Measurements from ENCODE around the gene SST. TPM values are rescaled to one million over a fixed set of nuclear protein-coding genes. Genes with fewer than 3 reads are reported as not detected.

SST gene
- total and polyA plus RNA-seq, 4 donors, result not detected

DNA sequence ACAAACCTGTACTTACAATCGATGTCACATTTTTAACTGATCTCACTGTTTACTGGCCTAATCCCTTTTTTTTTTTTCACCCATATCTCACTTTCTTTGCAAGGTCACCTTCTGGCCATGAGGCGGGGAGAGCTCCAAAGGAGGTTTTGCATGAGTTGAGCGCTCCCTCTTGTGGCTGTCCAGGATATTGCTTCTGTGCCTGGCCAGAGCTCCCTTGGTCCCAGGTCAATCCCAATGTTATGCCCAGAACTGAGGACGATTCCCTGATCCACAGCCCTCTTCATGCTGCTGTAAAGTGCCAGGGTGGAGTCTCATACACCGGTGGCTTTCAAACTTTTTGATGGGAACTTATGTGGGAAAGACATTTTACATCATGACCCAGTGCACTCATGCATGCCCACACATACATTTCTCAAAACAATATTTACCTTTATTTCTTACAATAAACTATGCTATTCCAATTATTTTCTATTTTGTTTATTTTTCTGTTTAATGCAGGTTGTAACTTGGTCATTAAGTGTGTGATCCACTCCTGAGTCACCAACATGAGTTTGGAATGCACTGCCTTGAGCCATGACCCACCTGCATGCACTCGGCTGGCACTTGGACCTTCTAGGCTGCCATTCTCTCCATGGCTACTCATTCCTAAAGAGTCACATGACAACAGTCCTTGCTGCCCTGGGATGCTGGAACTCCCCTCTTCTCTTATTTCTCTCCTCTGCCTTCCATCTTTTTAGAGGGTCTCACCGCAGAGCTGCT is 9.6 kb upstream of the SST start:
- TF ChIP-seq, protein P1, sequence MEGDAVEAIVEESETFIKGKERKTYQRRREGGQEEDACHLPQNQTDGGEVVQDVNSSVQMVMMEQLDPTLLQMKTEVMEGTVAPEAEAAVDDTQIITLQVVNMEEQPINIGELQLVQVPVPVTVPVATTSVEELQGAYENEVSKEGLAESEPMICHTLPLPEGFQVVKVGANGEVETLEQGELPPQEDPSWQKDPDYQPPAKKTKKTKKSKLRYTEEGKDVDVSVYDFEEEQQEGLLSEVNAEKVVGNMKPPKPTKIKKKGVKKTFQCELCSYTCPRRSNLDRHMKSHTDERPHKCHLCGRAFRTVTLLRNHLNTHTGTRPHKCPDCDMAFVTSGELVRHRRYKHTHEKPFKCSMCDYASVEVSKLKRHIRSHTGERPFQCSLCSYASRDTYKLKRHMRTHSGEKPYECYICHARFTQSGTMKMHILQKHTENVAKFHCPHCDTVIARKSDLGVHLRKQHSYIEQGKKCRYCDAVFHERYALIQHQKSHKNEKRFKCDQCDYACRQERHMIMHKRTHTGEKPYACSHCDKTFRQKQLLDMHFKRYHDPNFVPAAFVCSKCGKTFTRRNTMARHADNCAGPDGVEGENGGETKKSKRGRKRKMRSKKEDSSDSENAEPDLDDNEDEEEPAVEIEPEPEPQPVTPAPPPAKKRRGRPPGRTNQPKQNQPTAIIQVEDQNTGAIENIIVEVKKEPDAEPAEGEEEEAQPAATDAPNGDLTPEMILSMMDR (IDR thresholded peaks at IDR 0.05; ENCODE audit: low read depth, low read length, missing input control), result peak; percentile 98
- TF ChIP-seq, protein P2, sequence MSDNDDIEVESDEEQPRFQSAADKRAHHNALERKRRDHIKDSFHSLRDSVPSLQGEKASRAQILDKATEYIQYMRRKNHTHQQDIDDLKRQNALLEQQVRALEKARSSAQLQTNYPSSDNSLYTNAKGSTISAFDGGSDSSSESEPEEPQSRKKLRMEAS (IDR thresholded peaks at IDR 0.05), result peak; percentile 10
- TF ChIP-seq RXRA (IDR thresholded peaks at IDR 0.05) (peak; percentile 13 to 41), RAD21 (IDR thresholded peaks at IDR 0.05) (peak; percentile 98), YY1 (IDR thresholded peaks at IDR 0.05) (no peak)
- WGBS, result 30% methylated on average over 7 of the region's 7 CpGs
- DNase-seq (ENCODE audit: low spot score), result peak; percentile 78
- Histone ChIP-seq H3K27me3 (ENCODE audit: control insufficient read depth in 4 of 4, insufficient read depth in 4 of 4, low read length in 3 of 4) (no peaks in the 10 kb centered on the region), H3K4me1 (ENCODE audit: control insufficient read depth in 4 of 4, insufficient read depth in 4 of 4, low read length in 3 of 4) (peaks cover 0 to 7% (median 1%) of the 10 kb centered on the region in 4 donors), H3K9me3 (ENCODE audit: control insufficient read depth in 4 of 4, low read length in 3 of 4) (no peaks in the 10 kb centered on the region), H3K9ac (ENCODE audit: low read depth in 1 of 2, low read length in 2 of 2) (no peak overlapping the region), H3K27ac (ENCODE audit: low read depth in 1 of 2, low read length in 2 of 2) (no peak overlapping the region), H3K36me3 (ENCODE audit: control insufficient read depth in 4 of 4, insufficient read depth in 3 of 4, low read depth in 1 of 4, low read length in 3 of 4) (no peaks in the 10 kb centered on the region), H3K4me3 (ENCODE audit: low read depth in 1 of 3, low read length in 3 of 3) (no peak overlapping the region)

DNA sequence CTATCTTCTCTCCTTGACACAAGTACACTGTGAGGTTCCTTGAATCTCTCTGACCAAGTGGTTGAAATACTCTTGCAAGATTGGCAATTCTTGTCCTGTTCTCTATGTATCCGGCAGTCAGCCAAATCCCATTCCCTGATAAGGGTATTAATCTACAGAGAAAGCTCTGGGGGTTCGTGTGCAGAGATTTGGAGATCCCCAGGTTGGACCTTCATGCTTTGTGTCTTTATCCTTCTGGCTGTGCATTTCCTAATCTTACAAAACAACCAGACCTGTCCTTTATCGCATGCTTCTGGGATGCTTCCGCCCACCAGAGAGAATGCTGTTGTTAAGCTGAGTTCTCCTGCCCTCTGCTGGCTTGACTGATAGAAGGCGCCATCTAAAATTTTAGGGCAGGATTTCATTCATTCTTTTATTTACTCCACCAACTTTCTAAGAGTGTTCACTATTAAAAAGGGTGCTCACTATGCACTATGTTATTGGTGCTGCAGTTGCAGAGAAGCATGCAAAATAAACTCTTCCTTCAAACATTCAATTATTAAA is 8.6 kb upstream of the SST start:
- Histone ChIP-seq H3K4me1 (ENCODE audit: control insufficient read depth in 4 of 4, insufficient read depth in 4 of 4, low read length in 3 of 4) (peaks cover 0 to 7% (median 1%) of the 10 kb centered on the region in 4 donors), H3K27me3 (ENCODE audit: control insufficient read depth in 4 of 4, insufficient read depth in 4 of 4, low read length in 3 of 4) (no peaks in the 10 kb centered on the region), H3K36me3 (ENCODE audit: control insufficient read depth in 4 of 4, insufficient read depth in 3 of 4, low read depth in 1 of 4, low read length in 3 of 4) (no peaks in the 10 kb centered on the region), H3K27ac (ENCODE audit: low read depth in 1 of 2, low read length in 2 of 2) (peak overlapping the region in 1 of 2 donors; percentile 2), H3K9ac (ENCODE audit: low read depth in 1 of 2, low read length in 2 of 2) (no peak overlapping the region), H3K4me3 (ENCODE audit: low read depth in 1 of 3, low read length in 3 of 3) (no peak overlapping the region), H3K9me3 (ENCODE audit: control insufficient read depth in 4 of 4, low read length in 3 of 4) (no peaks in the 10 kb centered on the region)
- 31% methylated on average over 5 of the region's 5 CpGs for WGBS
- TF ChIP-seq RAD21 (IDR thresholded peaks at IDR 0.05) (peak; percentile 91 to 93), TAF1 (conservative IDR thresholded peaks at IDR 0.05) (no peak)
- TF ChIP-seq, protein P1 (IDR thresholded peaks at IDR 0.05; ENCODE audit: low read depth, low read length, missing input control), result peak; percentile 78
- DNase-seq (ENCODE audit: low spot score), result peak; percentile 41

DNA sequence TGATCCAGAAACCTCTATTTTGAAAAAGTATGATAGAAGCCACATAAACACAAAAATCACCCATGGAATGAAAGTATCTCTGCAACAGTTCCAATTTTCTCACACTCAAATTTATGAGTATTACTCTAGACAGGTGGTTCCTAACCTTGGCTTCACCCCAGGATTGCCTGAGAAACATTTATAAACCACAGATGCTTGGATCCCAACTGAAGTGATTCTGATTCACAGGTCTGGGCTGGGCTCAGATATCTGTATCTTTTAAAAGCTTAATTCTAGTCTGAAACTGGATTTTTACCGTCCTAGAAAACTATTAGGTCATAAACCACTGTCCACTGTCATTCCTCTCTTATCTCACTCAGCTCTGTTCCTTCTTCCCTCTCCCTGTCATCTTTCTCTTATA is 7.4 kb upstream of the SST start:
- H3K27ac ChIP-seq (ENCODE audit: low read depth in 1 of 2, low read length in 2 of 2), result no peak overlapping the region
- TF ChIP-seq HNF4G (IDR thresholded peaks at IDR 0.05) (no peak), RAD21 (IDR thresholded peaks at IDR 0.05) (no peak), FOXA2 (IDR thresholded peaks at IDR 0.05) (no peak), TAF1 (conservative IDR thresholded peaks at IDR 0.05) (no peak), RXRA (IDR thresholded peaks at IDR 0.05) (no peak), NR2F2 (IDR thresholded peaks at IDR 0.05) (no peak)
- TF ChIP-seq, protein P3, sequence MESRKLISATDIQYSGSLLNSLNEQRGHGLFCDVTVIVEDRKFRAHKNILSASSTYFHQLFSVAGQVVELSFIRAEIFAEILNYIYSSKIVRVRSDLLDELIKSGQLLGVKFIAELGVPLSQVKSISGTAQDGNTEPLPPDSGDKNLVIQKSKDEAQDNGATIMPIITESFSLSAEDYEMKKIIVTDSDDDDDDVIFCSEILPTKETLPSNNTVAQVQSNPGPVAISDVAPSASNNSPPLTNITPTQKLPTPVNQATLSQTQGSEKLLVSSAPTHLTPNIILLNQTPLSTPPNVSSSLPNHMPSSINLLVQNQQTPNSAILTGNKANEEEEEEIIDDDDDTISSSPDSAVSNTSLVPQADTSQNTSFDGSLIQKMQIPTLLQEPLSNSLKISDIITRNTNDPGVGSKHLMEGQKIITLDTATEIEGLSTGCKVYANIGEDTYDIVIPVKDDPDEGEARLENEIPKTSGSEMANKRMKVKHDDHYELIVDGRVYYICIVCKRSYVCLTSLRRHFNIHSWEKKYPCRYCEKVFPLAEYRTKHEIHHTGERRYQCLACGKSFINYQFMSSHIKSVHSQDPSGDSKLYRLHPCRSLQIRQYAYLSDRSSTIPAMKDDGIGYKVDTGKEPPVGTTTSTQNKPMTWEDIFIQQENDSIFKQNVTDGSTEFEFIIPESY (IDR thresholded peaks at IDR 0.05), result no peak
- TF ChIP-seq, protein P4, sequence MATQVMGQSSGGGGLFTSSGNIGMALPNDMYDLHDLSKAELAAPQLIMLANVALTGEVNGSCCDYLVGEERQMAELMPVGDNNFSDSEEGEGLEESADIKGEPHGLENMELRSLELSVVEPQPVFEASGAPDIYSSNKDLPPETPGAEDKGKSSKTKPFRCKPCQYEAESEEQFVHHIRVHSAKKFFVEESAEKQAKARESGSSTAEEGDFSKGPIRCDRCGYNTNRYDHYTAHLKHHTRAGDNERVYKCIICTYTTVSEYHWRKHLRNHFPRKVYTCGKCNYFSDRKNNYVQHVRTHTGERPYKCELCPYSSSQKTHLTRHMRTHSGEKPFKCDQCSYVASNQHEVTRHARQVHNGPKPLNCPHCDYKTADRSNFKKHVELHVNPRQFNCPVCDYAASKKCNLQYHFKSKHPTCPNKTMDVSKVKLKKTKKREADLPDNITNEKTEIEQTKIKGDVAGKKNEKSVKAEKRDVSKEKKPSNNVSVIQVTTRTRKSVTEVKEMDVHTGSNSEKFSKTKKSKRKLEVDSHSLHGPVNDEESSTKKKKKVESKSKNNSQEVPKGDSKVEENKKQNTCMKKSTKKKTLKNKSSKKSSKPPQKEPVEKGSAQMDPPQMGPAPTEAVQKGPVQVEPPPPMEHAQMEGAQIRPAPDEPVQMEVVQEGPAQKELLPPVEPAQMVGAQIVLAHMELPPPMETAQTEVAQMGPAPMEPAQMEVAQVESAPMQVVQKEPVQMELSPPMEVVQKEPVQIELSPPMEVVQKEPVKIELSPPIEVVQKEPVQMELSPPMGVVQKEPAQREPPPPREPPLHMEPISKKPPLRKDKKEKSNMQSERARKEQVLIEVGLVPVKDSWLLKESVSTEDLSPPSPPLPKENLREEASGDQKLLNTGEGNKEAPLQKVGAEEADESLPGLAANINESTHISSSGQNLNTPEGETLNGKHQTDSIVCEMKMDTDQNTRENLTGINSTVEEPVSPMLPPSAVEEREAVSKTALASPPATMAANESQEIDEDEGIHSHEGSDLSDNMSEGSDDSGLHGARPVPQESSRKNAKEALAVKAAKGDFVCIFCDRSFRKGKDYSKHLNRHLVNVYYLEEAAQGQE (IDR thresholded peaks at IDR 0.05), result no peak
- WGBS, result 52% methylated on average over 1 of the region's 1 CpG
- peaks cover 0 to 7% (median 1%) of the 10 kb centered on the region in 4 donors for H3K4me1 ChIP-seq (ENCODE audit: control insufficient read depth in 4 of 4, insufficient read depth in 4 of 4, low read length in 3 of 4)
- H3K27me3 ChIP-seq (ENCODE audit: control insufficient read depth in 4 of 4, insufficient read depth in 4 of 4, low read length in 3 of 4), result no peaks in the 10 kb centered on the region
- H3K4me3 ChIP-seq (ENCODE audit: low read depth in 1 of 3, low read length in 3 of 3), result no peak overlapping the region
- DNase-seq (ENCODE audit: low spot score), result no peak
- H3K36me3 ChIP-seq (ENCODE audit: control insufficient read depth in 4 of 4, insufficient read depth in 3 of 4, low read depth in 1 of 4, low read length in 3 of 4), result no peaks in the 10 kb centered on the region
- no peaks in the 10 kb centered on the region for H3K9me3 ChIP-seq (ENCODE audit: control insufficient read depth in 4 of 4, low read length in 3 of 4)
- H3K9ac ChIP-seq (ENCODE audit: low read depth in 1 of 2, low read length in 2 of 2), result no peak overlapping the region

Measured in liver (tissue), 9 donors.